Measurements from ENCODE around the gene INPP5D. TPM values are rescaled to one million over a fixed set of nuclear protein-coding genes. Genes with fewer than 3 reads are reported as not detected.
"Not testable (repeated sequence)": the region's sequence is repeated elsewhere in the genome, so short reads cannot be mapped to it uniquely, and the experiment has no call there.

Gene INPP5D
- total and polyA plus RNA-seq, 7 donors = 1.2 to 4.2 (median 2.8) TPM

GRCh38 chr2:233064530-233065199 lies 4.5 kb downstream of the INPP5D start:
- no peak overlapping the region for H3K27ac ChIP-seq
- H3K27me3 ChIP-seq (ENCODE audit: insufficient read depth in 3 of 3, low read length in 2 of 3) = no peaks in the 10 kb centered on the region
- DNase-seq (no peak), ATAC-seq (no peak)
- TF ChIP-seq CTCF (IDR thresholded peaks at IDR 0.05) = no peak
- WGBS, 3 donors = 65 to 72% (median 69%) methylated on average over 16 of the region's 16 CpGs
- H3K36me3 ChIP-seq (ENCODE audit: insufficient read depth in 1 of 2, low read depth in 1 of 2) = no peaks in the 10 kb centered on the region
- H3K9me3 ChIP-seq = no peaks in the 10 kb centered on the region
- intact Hi-C loops (cut with DNase I) = no loop called here
- H3K4me1 ChIP-seq = peaks cover 5% of the 10 kb centered on the region
- no peak overlapping the region for H3K4me3 ChIP-seq

DNA sequence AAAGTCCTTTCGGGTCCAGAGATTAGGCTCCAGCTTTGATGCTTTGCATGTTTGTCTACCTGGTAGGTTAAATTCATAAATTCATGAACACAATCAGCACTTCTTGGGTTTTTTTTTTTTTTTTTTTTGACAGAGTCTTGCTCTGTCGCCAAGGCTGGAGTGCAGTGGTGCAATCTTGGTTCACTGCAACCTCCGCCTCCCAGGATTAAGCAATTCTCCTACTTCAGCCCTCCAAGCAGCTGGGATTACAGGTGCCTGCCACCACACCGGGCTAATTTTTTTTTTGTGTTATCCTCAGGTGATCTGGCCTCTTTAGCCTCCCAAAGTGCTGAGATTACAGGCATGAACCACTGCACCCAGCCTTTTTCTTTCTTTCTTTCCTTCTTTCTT lies 5.1 kb downstream of the INPP5D start:
- ATAC-seq; intact Hi-C loops (cut with DNase I): not testable (repeated sequence)
- 59 to 71% (median 63%) methylated on average over 4 of the region's 4 CpGs for WGBS, 3 donors

DNA sequence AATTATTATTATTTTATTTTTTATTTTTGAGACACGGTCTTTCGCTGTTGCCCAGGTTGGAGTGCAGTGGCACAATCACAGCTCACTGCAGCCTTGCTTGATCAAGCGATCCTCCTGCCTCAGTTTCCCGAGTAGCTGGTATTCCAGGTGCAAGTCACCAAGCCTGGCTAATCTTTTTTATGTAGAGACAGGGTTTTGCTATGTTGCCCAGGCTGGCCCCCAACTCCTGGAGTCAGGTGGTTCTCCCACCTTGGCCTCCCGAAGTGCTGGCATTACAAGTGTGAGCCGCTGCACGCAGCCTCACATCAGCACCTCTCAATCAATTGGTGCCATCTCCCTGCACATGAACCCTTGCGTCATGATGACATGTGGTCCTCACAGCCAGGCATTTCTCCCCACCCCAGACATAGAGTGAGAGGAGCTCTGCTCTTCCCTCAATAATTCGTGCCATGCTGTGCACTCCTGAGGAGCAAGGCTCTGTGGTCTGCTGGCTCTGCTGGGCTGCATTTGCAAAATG lies 5.9 kb downstream of the INPP5D start:
- intact Hi-C loops (cut with DNase I) = no loop called here
- no peak overlapping the region for H3K27ac ChIP-seq
- H3K36me3 ChIP-seq (ENCODE audit: insufficient read depth in 1 of 2, low read depth in 1 of 2) = no peaks in the 10 kb centered on the region
- no peak overlapping the region for H3K4me3 ChIP-seq
- DNase-seq (no peak), ATAC-seq (no peak)
- H3K9me3 ChIP-seq = no peaks in the 10 kb centered on the region
- peaks cover 5% of the 10 kb centered on the region for H3K4me1 ChIP-seq
- no peaks in the 10 kb centered on the region for H3K27me3 ChIP-seq (ENCODE audit: insufficient read depth in 3 of 3, low read length in 2 of 3)
- no peak for TF ChIP-seq CTCF (IDR thresholded peaks at IDR 0.05)
- 89 to 96% (median 95%) methylated on average over 9 of the region's 9 CpGs for WGBS, 3 donors

More for the DNA sequence above, 5.1 kb downstream of the INPP5D start:
- not testable (repeated sequence) for H3K27me3 ChIP-seq (ENCODE audit: insufficient read depth in 3 of 3, low read length in 2 of 3); H3K36me3 ChIP-seq (ENCODE audit: insufficient read depth in 1 of 2, low read depth in 1 of 2); H3K4me3 ChIP-seq; H3K27ac ChIP-seq; H3K4me1 ChIP-seq; H3K9me3 ChIP-seq; DNase-seq

DNA sequence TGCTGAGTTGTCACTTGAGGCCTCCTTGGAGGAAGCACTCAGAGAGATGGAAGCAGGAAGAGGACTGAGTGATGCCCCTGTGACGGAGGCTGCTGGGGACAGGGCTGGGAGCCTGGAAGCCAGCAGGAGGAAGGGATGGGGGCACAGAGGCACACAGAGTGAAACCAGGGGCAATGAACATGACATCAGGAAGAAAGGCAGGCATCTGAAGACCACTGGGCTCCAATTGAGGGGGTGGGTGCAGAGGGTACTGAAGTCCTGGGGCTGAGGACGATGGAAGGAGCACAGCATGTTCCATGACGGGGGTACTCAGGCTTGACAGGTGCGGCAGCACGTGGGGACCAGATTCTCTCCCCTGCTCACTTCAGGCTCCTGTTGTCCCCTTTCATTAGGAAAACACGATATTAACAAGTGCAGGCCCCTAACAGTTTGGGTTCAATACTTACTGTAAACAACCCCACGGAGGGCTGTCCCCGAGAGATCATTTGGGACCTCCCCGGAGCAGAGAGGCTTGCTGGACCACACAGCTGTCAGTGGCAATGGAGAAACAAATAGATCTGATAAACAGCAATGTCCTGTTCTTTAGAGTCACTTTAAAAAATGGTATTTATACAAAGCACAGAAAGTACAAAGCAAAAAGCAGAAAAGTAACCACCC lies 8.7 kb downstream of the INPP5D start:
- no peak overlapping the region for H3K27ac ChIP-seq
- ATAC-seq (no peak), DNase-seq (no peak)
- 61 to 67% (median 64%) methylated on average over 9 of the region's 9 CpGs for WGBS, 3 donors
- H3K27me3 ChIP-seq (ENCODE audit: insufficient read depth in 3 of 3, low read length in 2 of 3) = no peaks in the 10 kb centered on the region
- TF ChIP-seq CTCF (IDR thresholded peaks at IDR 0.05) = no peak
- intact Hi-C loops (cut with DNase I) = no loop called here
- no peaks in the 10 kb centered on the region for H3K4me1 ChIP-seq
- no peaks in the 10 kb centered on the region for H3K36me3 ChIP-seq (ENCODE audit: insufficient read depth in 1 of 2, low read depth in 1 of 2)
- H3K4me3 ChIP-seq = no peak overlapping the region
- peaks cover 11% of the 10 kb centered on the region for H3K9me3 ChIP-seq

DNA sequence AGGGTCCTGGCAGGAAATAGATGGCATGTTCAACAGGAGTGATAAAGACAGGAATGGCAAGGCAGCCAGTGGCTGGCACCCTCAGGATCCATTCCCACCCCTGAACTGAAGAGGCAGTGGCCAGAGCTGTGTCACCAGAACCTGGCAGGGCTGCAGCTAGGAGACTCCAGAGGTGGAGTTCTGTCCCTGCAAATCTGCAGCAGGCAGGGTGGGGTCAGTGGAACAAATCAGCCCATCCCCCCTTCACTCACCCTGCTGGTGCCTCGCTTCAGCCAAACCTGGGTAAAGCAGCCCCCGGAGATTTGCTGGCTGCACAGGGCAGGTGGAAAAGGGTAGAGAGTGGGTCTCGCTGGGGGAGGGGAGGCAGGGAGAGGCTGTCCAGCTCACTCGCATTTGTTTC lies 12.7 kb downstream of the INPP5D start:
- Histone ChIP-seq H3K9me3 (peaks cover 11% of the 10 kb centered on the region), H3K4me1 (no peaks in the 10 kb centered on the region), H3K27ac (no peak overlapping the region), H3K4me3 (no peak overlapping the region), H3K36me3 (ENCODE audit: insufficient read depth in 1 of 2, low read depth in 1 of 2) (no peaks in the 10 kb centered on the region), H3K27me3 (ENCODE audit: insufficient read depth in 3 of 3, low read length in 2 of 3) (no peaks in the 10 kb centered on the region)
- ATAC-seq = no peak
- no peak for DNase-seq
- WGBS, 3 donors = 62 to 85% (median 85%) methylated on average over 4 of the region's 4 CpGs
- intact Hi-C loops (cut with DNase I) = no loop called here
- TF ChIP-seq CTCF (IDR thresholded peaks at IDR 0.05) = no peak
